ENCODE data around the gene RBMS1.

RBMS1 gene

GRCh38 chr2:160269365-160269764, 224.2 kb downstream of the RBMS1 start:
- DNase-seq = no peak

GRCh38 chr2:160268151-160268781, 225.3 kb downstream of the RBMS1 start:
- no peak for DNase-seq

- DNase-seq = no peak
Measured at GRCh38 chr2:160267692-160268091, 225.9 kb downstream of the RBMS1 start.

- DNase-seq = no peak
Measured at GRCh38 chr2:160267022-160267421, 226.6 kb downstream of the RBMS1 start.

- DNase-seq = no peak
Measured at GRCh38 chr2:160266037-160266551, 227.5 kb downstream of the RBMS1 start.

- no peak for DNase-seq
Measured at GRCh38 chr2:160264308-160264707, 229.3 kb downstream of the RBMS1 start.

- DNase-seq = no peak
Measured at GRCh38 chr2:160261732-160262131, 231.9 kb downstream of the RBMS1 start.

- no peak for DNase-seq
Measured at GRCh38 chr2:160258492-160258805, 235.2 kb downstream of the RBMS1 start.

- no peak for DNase-seq
Measured at GRCh38 chr2:160257743-160258491, 235.7 kb downstream of the RBMS1 start.

- no peak for DNase-seq
Measured at GRCh38 chr2:160257041-160257742, 236.4 kb downstream of the RBMS1 start.

GRCh38 chr2:160256507-160256906, 237.1 kb downstream of the RBMS1 start:
- no peak for DNase-seq

GRCh38 chr2:160255408-160255807, 238.2 kb downstream of the RBMS1 start:
- DNase-seq = no peak

GRCh38 chr2:160254189-160254762, 239.3 kb downstream of the RBMS1 start:
- no peak for DNase-seq

- no peak for DNase-seq
Measured at GRCh38 chr2:160253440-160254188, 240.0 kb downstream of the RBMS1 start.

GRCh38 chr2:160252900-160253299, 240.7 kb downstream of the RBMS1 start:
- no peak for DNase-seq

- DNase-seq = no peak
Measured at GRCh38 chr2:160252278-160252887, 241.2 kb downstream of the RBMS1 start.

GRCh38 chr2:160251569-160251968, 242.0 kb downstream of the RBMS1 start:
- DNase-seq = no peak

- no peak for DNase-seq
Measured at GRCh38 chr2:160249876-160250275, 243.7 kb downstream of the RBMS1 start.

GRCh38 chr2:160247296-160248035, 246.1 kb downstream of the RBMS1 start:
- no peak for DNase-seq

- no peak for DNase-seq
Measured at GRCh38 chr2:160246356-160246755, 247.3 kb downstream of the RBMS1 start.

- no peak for DNase-seq
Measured at GRCh38 chr2:160245614-160246155, 247.9 kb downstream of the RBMS1 start.
